Duodenal mucosa (tissue), 2 donors: ENCODE data around the gene PRSS21.
A peak's percentile ranks its signal among the peaks of the same experiment; 100 is the strongest.

Source experiments
- H3K27ac ChIP-seq: one replicate; pipeline ENCODE4 v1.7.0; 2013; ENCODE audit warnings: low read depth, low read length
- H3K27me3 ChIP-seq, 2 donors: one replicate each; pipeline ENCODE4 v1.7.0; 2013; ENCODE audit warnings: low read length in 2 of 2, control low read depth in 1 of 2; ENCODE audit not compliant: insufficient read depth in 2 of 2, control insufficient read depth in 1 of 2
- H3K36me3 ChIP-seq, 2 donors: one replicate each; pipeline ENCODE4 v1.7.0; 2013; ENCODE audit warnings: low read length in 2 of 2, control low read depth in 1 of 2; ENCODE audit not compliant: insufficient read depth in 2 of 2, control insufficient read depth in 1 of 2
- H3K4me1 ChIP-seq, 2 donors: one replicate each; pipeline ENCODE4 v1.7.0; 2013; ENCODE audit warnings: low read length in 2 of 2, control low read depth in 1 of 2; ENCODE audit not compliant: insufficient read depth in 2 of 2, control insufficient read depth in 1 of 2
- H3K4me3 ChIP-seq, 2 donors: one replicate each; pipeline ENCODE4 v1.7.0; 2013; ENCODE audit warnings: low read length in 2 of 2, low read depth in 1 of 2
- H3K9ac ChIP-seq, 2 donors: one replicate each; pipeline ENCODE4 v1.7.0; 2013; ENCODE audit warnings: low read length in 2 of 2, low read depth in 1 of 2
- H3K9me3 ChIP-seq, 2 donors: one replicate each; pipeline ENCODE4 v1.7.0; 2013; ENCODE audit warnings: low read length in 2 of 2, control low read depth in 1 of 2; ENCODE audit not compliant: control insufficient read depth in 1 of 2

Gene PRSS21

DNA sequence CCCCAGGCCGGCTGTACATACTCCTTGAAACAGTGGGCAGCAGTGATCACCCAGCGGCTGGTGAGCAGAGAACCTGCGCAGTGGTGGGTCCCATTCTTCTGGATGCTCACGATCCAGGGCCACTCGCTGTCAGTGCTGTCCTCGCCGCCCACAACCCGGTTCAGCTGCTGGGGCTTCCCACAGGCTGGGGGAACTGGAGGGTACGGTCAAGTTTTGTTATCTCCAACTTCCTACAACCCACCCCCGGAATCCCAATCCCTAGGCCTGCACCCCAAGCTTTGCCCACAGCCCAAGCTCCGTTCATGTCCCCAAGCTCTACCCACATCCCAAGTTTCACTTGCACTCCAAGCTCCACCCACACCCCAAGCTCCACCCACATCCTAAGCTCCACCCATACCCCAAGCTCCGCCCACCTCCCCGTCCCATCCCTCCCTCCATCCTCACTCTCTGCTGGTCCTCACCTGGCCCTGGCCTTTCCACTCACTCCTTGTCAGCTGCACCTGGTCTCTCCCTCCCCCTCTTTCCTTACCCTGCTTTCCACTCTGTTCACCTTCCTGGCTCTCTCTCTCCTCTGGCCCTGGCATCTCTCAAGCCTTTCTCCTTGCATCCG is 39.1 kb downstream of the PRSS21 start:
- Histone ChIP-seq H3K27ac (no peak overlapping the region), H3K36me3 (no peaks in the 10 kb centered on the region), H3K27me3 (peaks cover 0 to 8% of the 10 kb centered on the region in 2 donors), H3K9me3 (peaks cover 2 to 5% of the 10 kb centered on the region in 2 donors), H3K4me1 (peaks cover 3 to 12% of the 10 kb centered on the region in 2 donors), H3K9ac (no peak overlapping the region), H3K4me3 (no peak overlapping the region)

DNA sequence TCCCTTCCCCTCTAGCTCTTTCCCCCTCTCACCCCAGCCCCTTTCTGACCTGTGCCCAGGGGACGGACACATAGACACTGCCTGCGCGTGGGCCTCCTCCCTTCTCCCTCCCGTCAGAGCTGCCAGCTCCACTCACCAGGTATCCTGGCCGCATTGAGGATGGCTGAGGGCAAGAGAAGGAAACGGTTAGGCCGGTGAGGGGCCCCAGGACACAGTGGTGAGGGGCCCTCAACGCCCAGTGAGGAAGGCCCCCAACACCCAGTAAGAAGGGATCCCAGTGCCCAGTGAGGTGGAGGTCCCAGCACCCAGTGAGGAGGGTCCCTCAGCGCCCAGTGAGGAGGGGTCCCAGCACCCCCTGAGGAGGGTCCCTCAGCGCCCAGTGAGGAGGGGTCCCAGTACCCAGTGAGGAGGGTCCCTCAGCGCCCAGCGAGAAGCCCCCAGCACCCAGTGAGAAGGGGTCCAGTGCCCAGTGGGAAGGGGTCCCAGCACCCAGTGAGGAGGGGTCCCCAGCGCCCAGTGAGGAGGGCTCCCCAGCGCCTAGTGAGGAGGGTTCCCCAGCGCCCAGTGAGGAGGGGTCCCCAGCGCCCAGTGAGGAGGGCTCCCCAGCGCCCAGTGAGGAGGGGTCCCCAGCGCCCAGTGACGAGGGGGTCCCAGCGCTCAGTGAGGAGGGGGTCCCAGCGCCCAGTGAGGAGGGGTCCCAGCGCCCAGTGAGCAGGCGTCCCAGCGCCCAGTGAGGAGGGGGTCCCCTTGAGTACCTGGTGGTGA is 39.8 kb downstream of the PRSS21 start:
- Histone ChIP-seq H3K4me1 (peaks cover 3 to 12% of the 10 kb centered on the region in 2 donors), H3K27me3 (peaks cover 0 to 8% of the 10 kb centered on the region in 2 donors), H3K9ac (no peak overlapping the region), H3K4me3 (no peak overlapping the region), H3K27ac (no peak overlapping the region), H3K9me3 (peaks cover 2 to 6% of the 10 kb centered on the region in 2 donors), H3K36me3 (no peaks in the 10 kb centered on the region)

DNA sequence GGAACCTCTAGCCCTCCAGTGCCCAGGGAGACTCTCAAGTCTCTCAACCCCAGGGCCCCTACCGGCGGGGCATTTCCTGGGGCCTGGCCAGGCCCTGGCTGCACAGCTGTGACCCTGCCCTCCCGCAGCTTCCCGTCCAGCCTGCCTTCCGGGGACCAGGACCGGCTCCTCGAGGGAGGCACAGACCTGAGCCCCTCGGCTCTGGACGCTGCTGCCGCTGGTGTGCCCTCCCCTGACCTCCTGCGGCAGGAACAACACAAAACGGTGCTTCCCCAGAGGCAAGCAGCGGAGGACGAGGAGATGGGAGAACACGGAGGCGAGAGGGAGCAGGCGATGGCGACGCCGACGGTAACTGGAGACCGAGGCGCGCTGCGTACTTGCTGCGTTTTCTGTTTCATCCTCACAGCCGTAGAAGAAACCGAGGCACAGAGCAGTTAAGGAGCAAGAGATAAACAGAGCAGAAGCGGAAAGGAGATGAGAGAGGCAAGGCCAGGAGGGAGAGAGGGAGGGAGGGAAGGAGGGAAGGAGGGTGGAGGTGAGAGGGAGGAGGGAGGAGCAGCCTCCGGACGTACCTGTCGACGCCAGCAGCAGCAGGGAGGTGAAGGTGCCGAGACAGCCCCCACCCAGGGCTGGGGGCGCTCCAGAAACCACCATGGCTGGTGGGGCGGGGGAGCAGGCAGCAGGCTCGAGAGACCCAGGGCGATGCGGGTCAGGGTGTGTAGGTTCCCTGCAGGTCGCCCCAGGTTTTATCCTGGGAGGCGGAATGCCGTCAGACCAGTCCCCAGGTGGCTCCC is 40.6 kb downstream of the PRSS21 start, which contains the start of gene PRSS22:
Gene PRSS22 (minus strand): TSS at position 720 of the 794 bp plus-strand sequence. CDS start 66 bp downstream, at position 654.
- peak within 1 kb of the TSS; percentile 36 for H3K27ac ChIP-seq
- H3K4me3 ChIP-seq = peak within 1 kb of the TSS; percentile 44 to 50

DNA sequence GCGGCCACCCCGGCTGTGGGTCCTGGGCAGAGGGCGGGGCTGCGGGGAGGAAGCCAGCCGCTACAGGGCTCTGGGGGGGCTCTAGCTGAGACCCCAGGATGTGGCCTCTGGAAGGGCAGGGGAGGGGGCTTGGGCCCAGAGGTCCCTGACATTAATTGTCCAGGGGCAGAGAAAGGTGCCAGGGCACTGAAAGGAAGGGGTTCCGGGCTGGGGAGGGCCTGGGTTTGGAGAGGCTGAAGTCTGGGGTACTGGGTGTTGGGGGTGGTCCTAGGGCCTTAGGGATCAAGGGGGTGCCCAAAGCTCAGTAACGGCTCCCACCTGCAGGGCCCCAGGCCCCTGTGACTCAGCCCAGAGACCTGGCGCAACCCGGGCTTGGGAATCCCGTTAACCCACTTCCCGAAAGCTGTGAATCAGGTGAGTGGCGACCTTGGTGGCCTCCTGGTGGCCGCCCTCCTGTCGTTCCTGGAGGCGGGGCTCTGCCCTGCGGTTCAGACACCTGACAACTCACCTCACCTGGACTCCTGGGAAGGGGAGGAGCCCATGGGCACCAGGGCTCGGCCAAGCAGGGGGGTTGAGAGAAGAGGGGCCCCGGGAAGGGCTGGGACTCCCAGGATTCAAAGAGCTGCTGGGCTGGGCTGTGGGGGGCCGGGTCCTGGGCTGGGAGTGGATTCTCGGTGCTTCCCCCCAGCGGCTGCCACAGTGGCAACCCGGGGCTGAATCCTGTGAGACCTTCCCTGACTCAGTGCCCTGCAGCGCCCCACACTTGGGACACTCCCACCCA is 41.4 kb downstream of the PRSS21 start:
- Histone ChIP-seq H3K27ac (peak overlapping the region; percentile 36), H3K27me3 (peaks cover 0 to 8% of the 10 kb centered on the region in 2 donors)

More for the DNA sequence above, 40.6 kb downstream of the PRSS21 start, which contains the start of gene PRSS22:
- H3K36me3 ChIP-seq = no peaks in the 10 kb centered on the region
- peaks cover 2 to 6% of the 10 kb centered on the region in 2 donors for H3K9me3 ChIP-seq
- peaks cover 0 to 8% of the 10 kb centered on the region in 2 donors for H3K27me3 ChIP-seq
- peaks cover 3 to 12% of the 10 kb centered on the region in 2 donors for H3K4me1 ChIP-seq
- H3K9ac ChIP-seq = peak within 1 kb of the TSS in 1 of 2 donors; percentile 39

DNA sequence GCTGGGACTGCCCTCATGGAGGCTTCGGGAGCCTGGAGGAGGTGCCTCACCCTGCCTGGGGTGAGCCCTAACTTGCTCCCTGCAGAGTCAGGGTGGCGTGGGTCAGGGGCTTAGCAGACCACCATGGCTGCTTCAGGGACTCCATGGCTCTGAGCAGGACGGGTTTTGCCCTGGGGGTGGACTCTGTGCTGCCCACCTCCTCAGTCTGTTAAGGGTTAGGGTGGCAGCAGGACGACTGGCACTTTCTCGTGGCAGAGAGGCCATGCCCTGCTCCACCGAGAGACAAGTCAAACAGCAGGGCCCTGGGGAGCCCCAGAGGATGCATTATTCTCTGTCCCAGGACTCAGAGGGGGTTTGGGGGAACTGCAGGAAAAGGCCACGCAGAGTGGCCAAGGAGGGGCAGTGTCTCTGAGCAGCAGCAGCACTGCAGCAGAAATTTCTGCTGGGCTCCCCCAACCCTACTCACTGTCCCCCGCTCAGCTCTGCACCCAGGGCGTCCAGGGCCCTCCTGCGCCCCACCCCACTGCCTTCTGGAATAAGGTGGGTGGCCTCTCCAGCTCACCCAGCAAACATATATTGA is 42.7 kb downstream of the PRSS21 start:
- Histone ChIP-seq H3K27me3 (peaks cover 0 to 12% of the 10 kb centered on the region in 2 donors), H3K9ac (no peak overlapping the region), H3K9me3 (peaks cover 0 to 6% of the 10 kb centered on the region in 2 donors), H3K36me3 (no peaks in the 10 kb centered on the region), H3K4me1 (peaks cover 3 to 12% of the 10 kb centered on the region in 2 donors), H3K27ac (no peak overlapping the region), H3K4me3 (no peak overlapping the region)

More for the DNA sequence above, 41.4 kb downstream of the PRSS21 start:
- Histone ChIP-seq H3K36me3 (no peaks in the 10 kb centered on the region), H3K9me3 (peaks cover 2 to 6% of the 10 kb centered on the region in 2 donors), H3K4me3 (peak overlapping the region; percentile 40 to 50), H3K9ac (peak overlapping the region in 1 of 2 donors; percentile 39), H3K4me1 (peaks cover 3 to 12% of the 10 kb centered on the region in 2 donors)

DNA sequence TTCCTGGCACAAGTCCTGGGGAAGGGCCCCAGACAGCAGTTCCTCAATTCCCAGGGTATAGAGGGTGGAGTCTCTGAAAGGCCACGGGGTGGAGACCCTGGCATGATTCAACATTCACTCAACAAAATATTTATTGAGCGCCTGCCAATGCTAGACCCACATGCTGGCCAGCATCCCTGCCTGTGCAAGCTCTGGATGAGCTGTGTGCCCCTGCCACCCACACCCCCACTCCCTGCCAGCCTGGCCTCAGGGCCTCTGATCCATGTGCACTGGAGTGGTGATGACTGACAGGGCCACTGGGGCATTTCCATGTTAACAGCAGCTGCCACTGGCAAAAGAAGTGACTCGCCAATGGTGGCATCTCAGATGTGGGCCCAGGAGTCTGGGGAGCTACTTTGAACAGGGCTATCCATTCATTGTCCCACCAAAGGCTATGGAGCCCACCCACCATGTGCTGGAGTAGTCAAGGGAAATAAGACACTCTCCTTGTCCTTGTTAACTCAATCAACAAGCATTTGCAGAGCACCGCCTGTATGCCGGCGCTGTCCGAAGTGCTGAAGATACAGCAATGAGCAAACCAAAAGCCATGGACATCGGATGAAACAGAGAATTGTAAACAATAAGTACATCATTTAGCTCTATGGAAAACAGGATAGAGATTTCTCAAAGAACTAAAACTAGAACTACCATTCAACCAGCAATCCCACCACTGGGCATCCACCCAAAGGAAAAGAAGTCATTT is 44.0 kb downstream of the PRSS21 start:
- H3K4me3 ChIP-seq = no peak overlapping the region
- no peaks in the 10 kb centered on the region for H3K36me3 ChIP-seq
- peaks cover 0 to 12% of the 10 kb centered on the region in 2 donors for H3K27me3 ChIP-seq
- peaks cover 0 to 6% of the 10 kb centered on the region in 2 donors for H3K9me3 ChIP-seq
- no peak overlapping the region for H3K27ac ChIP-seq
- H3K9ac ChIP-seq = no peak overlapping the region
- peaks cover 3 to 12% of the 10 kb centered on the region in 2 donors for H3K4me1 ChIP-seq

DNA sequence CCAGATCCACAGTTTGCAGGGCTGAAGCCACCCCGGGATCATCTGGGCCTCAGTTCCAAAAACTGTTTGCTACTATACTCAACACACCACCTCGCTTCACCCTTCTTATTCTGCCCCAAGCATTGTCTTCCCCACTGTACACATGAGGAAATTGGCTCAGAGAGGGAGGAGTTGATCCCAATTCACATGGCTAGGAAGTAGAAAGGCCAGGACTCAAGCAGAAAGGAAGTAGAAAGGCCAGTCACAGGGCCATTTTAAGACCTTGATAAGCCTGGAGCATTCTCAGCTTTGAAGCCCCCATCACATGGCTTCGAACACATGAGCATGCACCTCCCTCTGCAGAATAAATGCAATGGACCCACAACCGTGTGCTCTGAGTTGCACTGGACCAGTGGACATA is 48.6 kb downstream of the PRSS21 start:
- no peak overlapping the region for H3K4me3 ChIP-seq
- H3K4me1 ChIP-seq = peaks cover 4 to 5% of the 10 kb centered on the region in 2 donors
- no peak overlapping the region for H3K27ac ChIP-seq
- no peaks in the 10 kb centered on the region for H3K36me3 ChIP-seq
- peaks cover 0 to 4% of the 10 kb centered on the region in 2 donors for H3K27me3 ChIP-seq
- H3K9me3 ChIP-seq = peaks cover 0 to 5% of the 10 kb centered on the region in 2 donors
- H3K9ac ChIP-seq = no peak overlapping the region

DNA sequence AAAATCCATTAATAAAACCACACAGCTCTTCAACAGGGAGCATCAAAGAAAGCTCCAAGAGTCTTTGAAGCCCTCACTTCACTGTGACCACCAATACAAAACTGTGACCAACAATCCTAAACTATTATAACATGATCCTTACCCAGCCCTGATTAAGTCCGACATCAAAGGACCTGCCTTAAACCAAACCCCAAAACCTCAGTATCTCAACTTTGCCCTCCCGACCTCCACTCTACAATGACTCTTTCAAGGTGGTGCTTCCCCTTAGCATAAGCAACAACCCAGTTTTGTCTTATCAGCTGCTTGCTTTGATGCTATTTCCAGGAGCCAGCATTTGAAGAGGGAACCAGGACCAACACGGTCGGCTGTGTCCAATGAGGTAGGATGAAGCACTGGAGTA is 49.4 kb downstream of the PRSS21 start:
- Histone ChIP-seq H3K9me3 (no peaks in the 10 kb centered on the region), H3K4me1 (peaks cover 4 to 5% of the 10 kb centered on the region in 2 donors), H3K27me3 (peaks cover 0 to 4% of the 10 kb centered on the region in 2 donors), H3K9ac (no peak overlapping the region), H3K36me3 (no peaks in the 10 kb centered on the region), H3K4me3 (no peak overlapping the region), H3K27ac (no peak overlapping the region)

DNA sequence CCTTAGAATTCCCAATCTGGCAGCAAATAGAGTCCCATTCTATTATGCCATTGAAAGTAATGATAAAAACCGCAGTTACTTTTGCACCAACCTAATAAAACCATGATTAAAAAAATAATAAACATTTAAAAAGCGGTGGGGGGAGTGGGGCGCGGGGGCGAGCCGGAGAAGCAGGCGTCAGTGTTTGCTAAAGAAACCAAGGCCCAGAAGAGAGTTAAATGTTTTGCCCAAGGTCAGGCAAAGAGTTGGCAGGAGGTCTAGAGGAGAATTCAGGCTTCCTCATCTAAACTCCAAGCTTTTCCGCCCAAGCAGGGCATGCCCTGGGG is 50.6 kb downstream of the PRSS21 start:
- peaks cover 0 to 4% of the 10 kb centered on the region in 2 donors for H3K27me3 ChIP-seq
- H3K4me3 ChIP-seq = peak overlapping the region; percentile 63 to 86
- H3K4me1 ChIP-seq = peaks cover 4 to 5% of the 10 kb centered on the region in 2 donors
- H3K9ac ChIP-seq = peak overlapping the region; percentile 51 to 71
- H3K36me3 ChIP-seq = no peaks in the 10 kb centered on the region
- peak overlapping the region; percentile 93 for H3K27ac ChIP-seq
- no peaks in the 10 kb centered on the region for H3K9me3 ChIP-seq
